ENCODE measurements around the gene SPDYC. TPM values are rescaled to one million over a fixed set of nuclear protein-coding genes. Genes with fewer than 3 reads are reported as not detected.

Gene SPDYC
- total and polyA plus RNA-seq, 2 of the 13 experiments (the other 11 are each of a cell fraction or from before 2014, with no cell fraction given): 0.15 to 0.33 TPM

DNA sequence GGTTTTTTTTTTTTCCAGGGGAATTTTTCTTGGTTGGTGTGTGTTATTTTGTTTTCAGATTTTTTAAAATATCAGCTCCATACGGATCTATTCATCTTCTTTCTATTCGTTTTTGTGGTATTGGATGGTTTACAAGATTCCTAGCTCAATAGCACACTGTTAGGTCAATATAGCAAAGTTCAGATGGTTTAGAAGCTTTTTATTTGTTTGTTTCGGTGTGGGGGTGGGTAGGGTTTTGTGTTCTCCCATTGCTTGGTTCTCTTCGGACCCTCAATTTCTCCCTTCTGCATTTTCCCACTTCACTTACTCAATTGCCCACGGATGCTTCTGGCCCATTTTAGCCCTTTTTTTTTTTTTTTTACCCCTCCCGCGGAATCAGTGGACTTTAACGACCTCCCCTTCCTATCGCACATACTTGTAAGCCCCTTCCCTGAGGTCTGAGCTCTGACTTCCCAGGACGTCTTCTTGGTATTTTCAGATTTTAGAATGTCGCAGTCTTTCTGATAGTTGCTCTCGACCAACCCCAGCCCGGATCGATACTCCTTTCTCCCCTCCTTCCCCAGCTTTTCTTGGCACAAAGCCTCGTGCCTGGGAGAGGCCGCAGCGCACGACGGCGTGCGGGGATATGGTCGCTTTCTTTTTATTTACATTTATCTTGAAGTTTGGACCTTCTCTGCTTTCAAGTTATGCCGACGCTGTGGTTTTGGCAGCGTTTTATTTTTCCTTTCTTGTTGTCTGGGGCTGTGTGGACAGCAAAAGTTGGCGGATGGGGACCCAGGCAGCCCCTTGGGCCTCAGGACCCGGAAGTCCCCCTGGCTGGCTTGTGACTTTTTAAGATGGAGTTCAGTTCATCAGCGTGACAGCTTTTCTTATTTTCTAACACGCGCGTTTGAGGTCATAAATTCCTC, 4.4 kb upstream of the SPDYC start (continued):
- TF ChIP-seq ASH2L (IDR thresholded peaks at IDR 0.05; ENCODE audit: insufficient read length, low read depth, low read length) (peak; percentile 99), SP2 (CRISPR knock-in tag; IDR thresholded peaks at IDR 0.05) (no peak), SIX1 (CRISPR knock-in tag; IDR thresholded peaks at IDR 0.05; ENCODE audit: borderline replicate concordance) (peak; percentile 51), ZBTB38 (CRISPR knock-in tag; IDR thresholded peaks at IDR 0.05) (no peak), BORCS8-MEF2B (CRISPR knock-in tag; IDR thresholded peaks at IDR 0.05) (peak; percentile 72; the same call in 1 of the 2 replicates), CREB1 (IDR thresholded peaks at IDR 0.05) (no peak), CREB1 (CRISPR knock-in tag; IDR thresholded peaks at IDR 0.05) (peak; percentile 60; the same call in 1 of the 2 replicates), PTBP1 (IDR thresholded peaks at IDR 0.05; ENCODE audit: low read depth, low read length, poor library complexity, severe bottlenecking) (no peak), TCF7L2 (IDR thresholded peaks at IDR 0.05; ENCODE audit: low read depth, low read length) (no peak), RXRA (CRISPR knock-in tag; IDR thresholded peaks at IDR 0.05) (peak; percentile 51), ZBTB21 (CRISPR knock-in tag; IDR thresholded peaks at IDR 0.05) (no peak), ERF (CRISPR knock-in tag; IDR thresholded peaks at IDR 0.05) (no peak), HES4 (CRISPR knock-in tag; IDR thresholded peaks at IDR 0.05; ENCODE audit: borderline replicate concordance) (no peak), CHD4 (IDR thresholded peaks at IDR 0.05; ENCODE audit: borderline replicate concordance, low read length) (peak; percentile 42), FOXM1 (CRISPR knock-in tag; IDR thresholded peaks at IDR 0.05) (no peak), ZNF572 (CRISPR knock-in tag; IDR thresholded peaks at IDR 0.05) (no peak), NR2F6 (IDR thresholded peaks at IDR 0.05) (0 out of 2 replicates have a peak, but pooled peaks have one; percentile 9), NR2F6 (CRISPR knock-in tag; IDR thresholded peaks at IDR 0.05) (peak; percentile 51; the same call in 1 of the 2 replicates), XRCC5 (optimal IDR thresholded peaks at IDR 0.05; ENCODE audit: low read length) (peak; percentile 72), HCFC1 (IDR thresholded peaks at IDR 0.05; ENCODE audit: low read depth, low read length) (no peak), HNRNPUL1 (IDR thresholded peaks at IDR 0.05; ENCODE audit: low read depth, low read length) (no peak), ZFP36L1 (CRISPR knock-in tag; IDR thresholded peaks at IDR 0.05) (peak; percentile 70; the same call in 1 of the 2 replicates), NPAS2 (CRISPR knock-in tag; IDR thresholded peaks at IDR 0.05; ENCODE audit: borderline replicate concordance) (no peak), HOXA9 (CRISPR knock-in tag; IDR thresholded peaks at IDR 0.05; ENCODE audit: borderline replicate concordance) (no peak)
- TF ChIP-seq, protein P1, sequence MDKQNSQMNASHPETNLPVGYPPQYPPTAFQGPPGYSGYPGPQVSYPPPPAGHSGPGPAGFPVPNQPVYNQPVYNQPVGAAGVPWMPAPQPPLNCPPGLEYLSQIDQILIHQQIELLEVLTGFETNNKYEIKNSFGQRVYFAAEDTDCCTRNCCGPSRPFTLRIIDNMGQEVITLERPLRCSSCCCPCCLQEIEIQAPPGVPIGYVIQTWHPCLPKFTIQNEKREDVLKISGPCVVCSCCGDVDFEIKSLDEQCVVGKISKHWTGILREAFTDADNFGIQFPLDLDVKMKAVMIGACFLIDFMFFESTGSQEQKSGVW (CRISPR knock-in tag; IDR thresholded peaks at IDR 0.05; ENCODE audit: borderline replicate concordance): no peak
- TF ChIP-seq, protein P2, sequence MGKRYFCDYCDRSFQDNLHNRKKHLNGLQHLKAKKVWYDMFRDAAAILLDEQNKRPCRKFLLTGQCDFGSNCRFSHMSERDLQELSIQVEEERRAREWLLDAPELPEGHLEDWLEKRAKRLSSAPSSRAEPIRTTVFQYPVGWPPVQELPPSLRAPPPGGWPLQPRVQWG (CRISPR knock-in tag; IDR thresholded peaks at IDR 0.05; ENCODE audit: borderline replicate concordance, low read depth): no peak
- TF ChIP-seq, protein P3, sequence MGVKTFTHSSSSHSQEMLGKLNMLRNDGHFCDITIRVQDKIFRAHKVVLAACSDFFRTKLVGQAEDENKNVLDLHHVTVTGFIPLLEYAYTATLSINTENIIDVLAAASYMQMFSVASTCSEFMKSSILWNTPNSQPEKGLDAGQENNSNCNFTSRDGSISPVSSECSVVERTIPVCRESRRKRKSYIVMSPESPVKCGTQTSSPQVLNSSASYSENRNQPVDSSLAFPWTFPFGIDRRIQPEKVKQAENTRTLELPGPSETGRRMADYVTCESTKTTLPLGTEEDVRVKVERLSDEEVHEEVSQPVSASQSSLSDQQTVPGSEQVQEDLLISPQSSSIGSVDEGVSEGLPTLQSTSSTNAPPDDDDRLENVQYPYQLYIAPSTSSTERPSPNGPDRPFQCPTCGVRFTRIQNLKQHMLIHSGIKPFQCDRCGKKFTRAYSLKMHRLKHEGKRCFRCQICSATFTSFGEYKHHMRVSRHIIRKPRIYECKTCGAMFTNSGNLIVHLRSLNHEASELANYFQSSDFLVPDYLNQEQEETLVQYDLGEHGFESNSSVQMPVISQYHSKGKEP (CRISPR knock-in tag; IDR thresholded peaks at IDR 0.05): no peak

All from HepG2 (cell line).